Measurements from ENCODE around the gene LCP1.

Gene LCP1

DNA sequence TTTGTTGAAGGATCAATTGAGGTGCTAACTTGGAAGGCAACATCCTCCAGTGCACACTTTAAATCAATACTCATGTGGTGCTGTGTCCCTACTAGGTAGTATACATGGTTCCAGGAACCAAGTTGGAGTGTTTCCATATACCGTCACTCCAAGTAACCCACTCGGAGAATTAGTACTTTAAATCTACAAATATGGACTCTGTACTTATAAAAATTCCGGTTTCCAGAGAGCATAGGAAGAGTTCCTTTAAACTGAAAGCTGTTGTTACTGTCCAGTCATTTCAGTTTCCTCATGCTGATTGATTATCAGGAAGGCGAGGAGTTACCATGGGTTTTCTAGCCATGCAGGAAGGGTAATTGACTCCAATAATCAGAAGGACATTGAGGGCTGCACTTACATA is 84.3 kb downstream of the LCP1 start:
- DNase-seq (ENCODE audit: low spot score): no peak

- DNase-seq (ENCODE audit: low spot score): peak; percentile 16
Observed at GRCh38 chr13:46097015-46097414, 85.0 kb downstream of the LCP1 start.

DNA sequence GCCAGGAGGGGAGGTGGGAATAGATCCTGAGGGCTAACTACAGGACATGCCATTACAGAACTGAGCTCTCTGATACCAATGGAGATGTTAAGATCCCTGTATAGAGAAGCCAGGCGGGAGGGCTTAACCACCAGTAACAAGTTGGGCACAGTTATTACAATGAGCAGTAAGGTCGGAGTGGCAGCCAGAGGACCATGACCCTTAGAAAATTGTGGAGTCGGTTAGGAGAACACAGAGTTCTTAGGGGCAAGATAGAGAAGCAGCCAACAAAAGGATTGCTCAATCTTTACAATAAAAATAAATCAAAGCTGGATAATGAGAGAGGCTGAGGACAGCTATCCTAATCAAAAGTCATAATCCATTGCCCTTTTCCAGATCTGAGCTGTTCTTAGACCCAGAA is 87.5 kb downstream of the LCP1 start:
- DNase-seq (ENCODE audit: low spot score): no peak

DNA sequence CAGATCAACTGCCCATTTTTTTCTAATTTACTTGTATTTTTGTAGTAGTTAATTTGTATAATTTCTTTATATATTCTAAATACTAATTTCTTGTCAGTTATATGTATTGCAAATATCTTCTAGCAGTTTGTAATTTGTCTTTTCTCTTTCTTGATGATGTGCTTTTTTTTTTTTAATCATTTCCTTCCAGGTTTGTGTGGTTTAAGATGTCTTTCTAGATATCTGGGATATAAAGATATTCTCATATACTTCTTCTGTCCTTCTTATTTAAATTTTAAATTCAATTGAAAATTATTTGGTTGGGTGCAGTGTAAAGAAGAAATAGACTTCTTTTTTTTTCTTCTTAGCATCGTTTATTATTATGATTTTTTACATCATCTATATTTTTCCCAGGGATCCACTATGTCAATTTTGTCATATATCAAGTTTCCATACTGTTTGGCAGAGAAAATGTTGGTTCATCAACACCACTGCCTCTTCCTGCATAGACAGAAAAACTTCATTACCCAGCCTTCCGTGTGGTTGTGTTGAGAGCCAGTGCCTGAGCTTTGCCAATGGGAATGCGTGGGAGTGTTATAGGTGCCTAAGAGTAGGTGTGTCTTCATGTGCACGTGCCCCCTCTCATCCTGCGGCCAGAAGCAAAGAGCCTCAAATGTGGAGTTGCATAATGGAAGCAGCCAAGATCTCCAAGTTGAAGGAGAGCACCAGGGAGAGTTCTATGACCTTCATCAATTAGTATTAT is 93.0 kb downstream of the LCP1 start:
- DNase-seq (ENCODE audit: low spot score): no peak

DNA sequence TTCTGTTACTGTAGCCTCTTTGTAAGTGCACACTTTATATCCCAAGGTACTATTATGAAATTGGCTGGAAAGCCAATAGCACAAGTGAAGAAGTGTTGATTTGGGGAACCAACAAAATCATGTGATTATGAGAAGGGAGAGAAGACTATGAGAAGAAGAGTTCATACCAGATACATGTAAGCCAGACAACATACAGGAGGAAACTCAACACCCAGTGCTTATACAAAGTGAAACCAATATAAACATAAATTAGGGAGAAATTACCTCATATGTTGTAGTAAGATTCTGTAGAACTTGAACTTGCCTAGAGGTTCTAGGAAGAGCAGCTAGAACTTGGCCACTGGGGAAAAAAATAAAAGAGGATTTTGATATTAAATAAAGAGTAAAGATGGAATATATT is 94.5 kb downstream of the LCP1 start:
- no peak for DNase-seq (ENCODE audit: low spot score)

GRCh38 chr13:46086985-46087384 is 95.0 kb downstream of the LCP1 start:
- no peak for DNase-seq (ENCODE audit: low spot score)

DNA sequence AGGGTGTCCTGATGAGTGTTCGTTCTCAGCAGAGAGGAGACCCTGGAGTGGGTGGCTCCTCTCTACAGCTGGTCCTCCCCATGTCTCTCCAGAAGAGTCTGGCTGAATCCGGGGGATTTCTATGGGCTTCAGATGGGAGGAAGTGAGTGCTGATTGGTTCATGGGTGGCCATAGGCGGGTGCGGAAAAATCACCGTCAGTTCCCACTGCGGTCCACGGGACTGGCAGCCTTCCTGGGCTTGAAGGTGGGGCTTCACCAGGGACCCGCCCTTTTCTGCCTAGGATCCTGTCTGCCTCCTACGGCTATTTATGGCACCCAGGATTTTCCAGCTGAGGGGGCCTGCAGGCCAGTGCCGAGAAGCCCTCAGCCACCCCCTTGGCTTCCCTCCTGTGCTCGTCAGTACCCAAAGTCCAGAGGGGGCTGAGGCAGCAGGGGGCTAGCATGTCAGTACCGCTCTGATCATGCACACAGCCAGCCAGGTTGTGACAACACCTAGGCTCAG is 95.5 kb downstream of the LCP1 start:
- DNase-seq (ENCODE audit: low spot score): no peak

GRCh38 chr13:46085737-46086136 is 96.2 kb downstream of the LCP1 start:
- DNase-seq (ENCODE audit: low spot score): no peak

- no peak for DNase-seq (ENCODE audit: low spot score)
Observed at GRCh38 chr13:46082324-46082723, 99.7 kb downstream of the LCP1 start.

GRCh38 chr13:46079770-46080169 is 102.2 kb downstream of the LCP1 start:
- DNase-seq (ENCODE audit: low spot score): no peak

DNA sequence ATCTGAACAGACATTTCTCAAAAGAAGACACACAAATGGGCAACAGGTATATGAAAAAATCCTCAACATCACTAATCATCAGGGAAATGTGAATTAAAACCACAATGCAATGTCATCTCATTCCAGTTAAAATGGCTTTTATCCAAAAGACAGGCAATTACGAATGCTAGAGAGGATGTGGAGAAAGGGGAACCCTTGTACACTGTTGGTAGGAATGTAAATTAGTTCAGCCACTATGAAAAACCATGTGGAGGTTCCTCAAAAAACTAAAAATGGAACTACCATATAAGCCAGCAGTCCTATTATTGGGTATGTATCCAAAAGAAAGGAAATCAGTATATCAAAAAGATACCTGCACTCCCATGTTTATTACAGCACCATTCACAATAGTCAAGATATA is 104.7 kb downstream of the LCP1 start:
- no peak for DNase-seq (ENCODE audit: low spot score)

DNA sequence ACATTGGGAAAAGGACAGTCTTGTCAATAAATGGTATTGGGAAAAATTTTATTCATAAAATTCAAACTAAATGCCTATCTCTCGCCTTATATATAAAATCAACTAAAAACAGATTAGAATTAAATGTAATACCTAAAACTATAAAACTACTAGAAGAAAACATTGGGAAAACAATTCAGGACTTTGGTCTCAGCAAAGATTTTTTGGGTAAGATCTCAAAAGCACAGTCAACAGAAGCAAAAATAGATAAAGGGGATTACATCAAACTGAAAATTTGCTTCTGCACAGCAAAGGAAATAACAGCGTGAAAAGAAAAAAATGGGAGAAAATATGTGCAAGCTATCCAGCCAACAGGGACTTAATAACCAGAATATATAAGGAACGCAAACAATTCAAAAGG is 105.2 kb downstream of the LCP1 start:
- no peak for DNase-seq (ENCODE audit: low spot score)
